Heart left ventricle (tissue), 16 donors: Measurements from ENCODE around the gene NXF1. TPM values are rescaled to one million over a fixed set of nuclear protein-coding genes. Genes with fewer than 3 reads are reported as not detected.
"Not testable (repeated sequence)": the region's sequence is repeated elsewhere in the genome, so short reads cannot be mapped to it uniquely, and the experiment has no call there.

Source experiments
- ATAC-seq, 4 donors: fragments of 200-7000 bp; cut with Tn5 transposase; one replicate each; pipeline ENCODE4 v1.9.1; 2020 to 2022; ENCODE audit warnings: moderate library complexity in 4 of 4, mild to moderate bottlenecking in 3 of 4, moderate number of reproducible peaks in 1 of 4
- DNase-seq, 5 donors: peaks; one replicate each; pipeline ENCODE4 v3.0.0-alpha.2; 2020
- H3K27ac ChIP-seq, 12 donors: fragments of 200-600 bp; sonication (generic) in 4 of 12; one replicate each; pipeline versions ENCODE4 v1.5.0 to v1.8.0; 2016 to 2022; ENCODE audit warnings: mild to moderate bottlenecking in 2 of 12
- H3K27me3 ChIP-seq, 9 donors: fragments of 200-600 bp; sonication (generic) in 2 of 9; one replicate each; pipeline versions ENCODE4 v1.5.1 to v1.8.0; 2016 to 2022; ENCODE audit warnings: mild to moderate bottlenecking in 3 of 9
- H3K36me3 ChIP-seq, 9 donors: fragments of 200-600 bp; sonication (generic) in 2 of 9; one replicate each; pipeline versions ENCODE4 v1.5.0 to v1.8.0; 2018 to 2022; ENCODE audit warnings: mild to moderate bottlenecking in 2 of 9
- H3K4me1 ChIP-seq, 12 donors: fragments of 200-600 bp; sonication (generic) in 4 of 12; one replicate each; pipeline versions ENCODE4 v1.5.0 to v1.8.0; 2016 to 2022; ENCODE audit warnings: mild to moderate bottlenecking in 3 of 12
- H3K4me3 ChIP-seq, 12 donors: fragments of 200-600 bp; sonication (generic) in 4 of 12; one replicate each; pipeline versions ENCODE4 v1.5.0 to v1.8.0; 2017 to 2022; ENCODE audit warnings: mild to moderate bottlenecking in 9 of 12, moderate library complexity in 4 of 12
- H3K9me3 ChIP-seq, 12 donors: fragments of 200-600 bp; sonication (generic) in 4 of 12; one replicate each; pipeline versions ENCODE4 v1.5.0 to v1.8.0; 2016 to 2022; ENCODE audit warnings: mild to moderate bottlenecking in 1 of 12
- POLR2A ChIP-seq, 2 donors: fragments of 450-650 bp; IDR thresholded peaks; one replicate each; pipeline ENCODE4 v1.6.1; 2017; ENCODE audit warnings: antibody characterized with exemption in 2 of 2, mild to moderate bottlenecking in 2 of 2, moderate library complexity in 2 of 2
- WGBS, 4 donors: extraction: QIAGEN DNeasy Blood & Tissue Kit in 2 of 4; methylation state at CpG; one replicate each; pipeline versions ENCODE4 v1.1.5 to v1.1.7; 2013 to 2018; 5-methylcytosine and 5-hydroxymethylcytosine counted together
- intact Hi-C, 10 donors: fragments of 100-400 bp; cut with DNase I; formaldehyde crosslinking; loops; one replicate each; pipeline versions ENCODE4 v1.11.1 to v1.14.2; 2022
- microRNA-seq, 4 donors: library from miRNA; unstranded; fragments of <30 nt; microRNA quantifications; one replicate each; pipeline versions ENCODE4 to v1.2.0, GENCODE V29; 2017 to 2020
- polyA plus RNA-seq, 2 donors: library from polyadenylated mRNA; stranded (reverse); fragments of 200-250 nt; gene quantifications; one replicate each; pipeline ENCODE4 v1.2.3, GENCODE V29; 2013
- total RNA-seq, 9 donors: library from RNA; depleted of rRNA in 2 of 9; stranded (reverse); fragments of >200 nt in 2 of 9; fragmentation: NEBNext Ultra II Directional in 3 of 9; extraction: Animal tissue kit (Norgen Biotek cat#: 25700) in 3 of 9; gene quantifications; one replicate each; pipeline versions ENCODE4 v1.1.0 to v1.2.4, GENCODE V29; 2016 to 2023
- TF ChIP-seq, protein P1 (sequence below), 12 donors: fragments of 200-600 bp; sonication (generic) in 4 of 12; IDR thresholded peaks; one replicate each; pipeline versions ENCODE4 v1.5.0 to v1.8.0; 2018 to 2022; ENCODE audit warnings: antibody characterized with exemption in 12 of 12, mild to moderate bottlenecking in 5 of 12
- donor health status: ischemic (EF 13 %, LVEDD 7.1; RV severe dilation, severe dysfunction).
- donor health status: healthy with polysubstance abuse.
- donor health status: DM: no; HTN: yes; CAD: no.
- donor health status: DM: no; HTN: no; CAD: no.
- donor health status: ischemic (EF 25% LVEDD 6.9; RV normal size, moderate dysfunction).
- donor health status: ischemic (EF 25% LVEDD 5.7; RV mildly dilated, moderate dysfunction).
- donor health status: healthy.
- donor health status: DM: yes; HTN: yes; CAD: no.
- donor health status: ischemic (EF 35%, LVEDD 5.7; RV mildly dilated, moderate dysfunction).
- donor health status: nonischemic (EF 11% LVEDD 7.7; RV severe dilation, severe dysfunction).
- donor health status: DM: yes; HTN: yes; CAD: no.
- donor health status: PGD.
- donor health status: ischemic (EF 29% LVEDD 5.4; RV normal size, mild dysfunction).
- donor health status: nonischemic (EF 23%, LVEDD 6.1; RV moderate dilation, normal function).

Gene NXF1
- total and polyA plus RNA-seq, 11 donors: 28.5 to 63.4 (median 36.4) TPM

DNA sequence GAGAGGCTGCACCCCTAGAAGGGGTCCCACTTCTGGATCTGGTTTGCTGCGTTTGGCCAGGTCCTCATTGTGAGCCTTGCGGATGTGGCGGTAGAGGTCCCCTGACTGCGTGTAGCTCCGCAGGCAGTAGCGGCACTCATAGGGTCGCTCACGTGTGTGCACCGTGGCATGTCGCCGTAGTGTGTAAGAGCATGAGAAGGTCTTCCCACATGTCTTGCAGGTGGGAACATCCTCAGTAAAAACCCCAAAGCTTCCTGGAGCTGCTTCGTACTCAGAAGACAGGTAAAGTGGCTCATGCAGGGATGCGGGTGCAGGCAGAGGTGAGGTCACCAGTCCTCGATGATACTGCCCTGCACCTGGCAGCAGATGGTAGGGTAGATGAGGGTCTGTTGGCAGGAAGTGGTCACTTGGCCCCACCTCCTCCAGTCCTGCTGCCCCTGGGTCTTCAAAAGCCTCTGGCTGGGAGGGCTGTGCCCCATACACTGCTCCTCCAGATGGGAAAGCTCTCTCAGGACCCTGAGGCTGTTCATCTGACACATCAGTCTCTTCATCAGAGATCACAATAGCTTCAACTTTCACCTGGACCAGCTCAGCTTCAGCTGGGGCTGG lies 53.0 kb downstream of the NXF1 start:
- no peak overlapping the region for H3K4me3 ChIP-seq
- ATAC-seq (no peak), DNase-seq (no peak)
- peaks cover 3 to 43% (median 16%) of the 10 kb centered on the region in 12 donors for H3K4me1 ChIP-seq
- H3K36me3 ChIP-seq: peaks cover 0 to 38% (median 23%) of the 10 kb centered on the region in 9 donors
- H3K27me3 ChIP-seq: no peaks in the 10 kb centered on the region
- peak overlapping the region in 1 of 12 donors; percentile 96 for H3K27ac ChIP-seq
- 92 to 98% (median 95%) methylated on average over 12 to 14 of the region's 14 CpGs for WGBS, 4 donors
- no peaks in the 10 kb centered on the region for H3K9me3 ChIP-seq
- TF ChIP-seq, protein P1, sequence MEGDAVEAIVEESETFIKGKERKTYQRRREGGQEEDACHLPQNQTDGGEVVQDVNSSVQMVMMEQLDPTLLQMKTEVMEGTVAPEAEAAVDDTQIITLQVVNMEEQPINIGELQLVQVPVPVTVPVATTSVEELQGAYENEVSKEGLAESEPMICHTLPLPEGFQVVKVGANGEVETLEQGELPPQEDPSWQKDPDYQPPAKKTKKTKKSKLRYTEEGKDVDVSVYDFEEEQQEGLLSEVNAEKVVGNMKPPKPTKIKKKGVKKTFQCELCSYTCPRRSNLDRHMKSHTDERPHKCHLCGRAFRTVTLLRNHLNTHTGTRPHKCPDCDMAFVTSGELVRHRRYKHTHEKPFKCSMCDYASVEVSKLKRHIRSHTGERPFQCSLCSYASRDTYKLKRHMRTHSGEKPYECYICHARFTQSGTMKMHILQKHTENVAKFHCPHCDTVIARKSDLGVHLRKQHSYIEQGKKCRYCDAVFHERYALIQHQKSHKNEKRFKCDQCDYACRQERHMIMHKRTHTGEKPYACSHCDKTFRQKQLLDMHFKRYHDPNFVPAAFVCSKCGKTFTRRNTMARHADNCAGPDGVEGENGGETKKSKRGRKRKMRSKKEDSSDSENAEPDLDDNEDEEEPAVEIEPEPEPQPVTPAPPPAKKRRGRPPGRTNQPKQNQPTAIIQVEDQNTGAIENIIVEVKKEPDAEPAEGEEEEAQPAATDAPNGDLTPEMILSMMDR (IDR thresholded peaks at IDR 0.05): no peak
- TF ChIP-seq POLR2A (IDR thresholded peaks at IDR 0.05): no peak
- intact Hi-C loops: no loop called here

DNA sequence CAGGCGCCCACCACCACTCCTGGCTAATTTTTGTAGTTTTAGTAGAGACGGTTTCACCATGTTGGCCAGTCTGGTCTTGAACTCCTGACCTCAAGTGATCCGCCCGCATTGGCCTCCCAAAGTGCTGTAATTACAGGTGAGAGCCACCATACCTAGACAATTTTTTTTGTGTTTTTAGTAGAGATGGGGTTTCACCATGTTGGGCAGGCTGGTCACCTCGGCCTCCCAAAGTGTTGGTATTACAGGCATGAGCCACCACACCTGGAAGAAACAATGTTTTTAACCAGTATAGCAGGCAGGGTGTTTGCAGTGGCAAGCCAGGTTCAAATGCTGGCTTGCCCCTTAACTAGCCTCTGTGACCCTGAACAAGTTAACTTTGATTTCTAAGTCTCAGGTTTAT lies 55.3 kb downstream of the NXF1 start:
- Histone ChIP-seq H3K4me1 (peaks cover 3 to 43% (median 16%) of the 10 kb centered on the region in 12 donors), H3K36me3 (peaks cover 0 to 38% (median 23%) of the 10 kb centered on the region in 9 donors)
- ATAC-seq, H3K9me3 ChIP-seq, DNase-seq, H3K27ac ChIP-seq, intact Hi-C loops, H3K27me3 ChIP-seq, H3K4me3 ChIP-seq: not testable (repeated sequence)
- WGBS, 4 donors: 95 to 97% (median 97%) methylated on average over 5 of the region's 5 CpGs

DNA sequence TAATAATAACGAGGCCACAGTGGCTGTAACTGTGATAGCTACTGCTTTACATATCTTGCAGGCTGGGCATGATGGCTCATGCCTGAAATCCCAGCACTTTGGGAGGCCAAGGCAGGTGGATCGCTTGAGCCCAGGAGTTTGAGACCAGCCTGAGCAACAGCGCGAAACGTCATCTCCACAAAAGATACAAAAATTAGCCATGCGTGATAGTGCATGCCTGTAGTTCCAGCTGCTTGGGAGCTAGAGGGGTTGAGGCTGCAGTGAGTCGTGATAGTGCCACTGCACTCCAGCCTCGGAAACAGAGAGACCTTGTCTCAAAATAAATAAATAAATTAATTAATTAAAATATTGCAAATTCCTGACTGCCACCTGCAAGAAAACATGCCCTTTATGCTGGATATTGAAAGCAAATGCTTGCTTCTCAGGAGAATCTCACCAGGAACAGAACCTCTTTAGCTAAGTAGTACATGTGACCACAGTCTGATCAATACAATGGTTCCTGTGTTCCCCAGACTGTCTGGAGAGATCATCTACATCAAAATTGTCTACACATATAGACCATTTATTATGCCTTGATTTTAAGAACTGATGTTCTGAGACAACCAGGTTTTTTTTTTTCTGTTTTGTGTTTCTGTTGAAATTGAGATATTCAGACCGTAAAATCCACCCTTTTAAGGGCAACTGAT lies 57.6 kb downstream of the NXF1 start:
- WGBS, 4 donors: 75 to 87% (median 78%) methylated on average over 9 of the region's 9 CpGs

More for the DNA sequence above, 57.6 kb downstream of the NXF1 start:
- intact Hi-C loops: no loop called here
- no peaks in the 10 kb centered on the region for H3K9me3 ChIP-seq
- H3K4me3 ChIP-seq: no peak overlapping the region
- DNase-seq (no peak), ATAC-seq (no peak)
- H3K27ac ChIP-seq: no peak overlapping the region
- peaks cover 0 to 36% (median 19%) of the 10 kb centered on the region in 9 donors for H3K36me3 ChIP-seq
- peaks cover 0 to 27% (median 4%) of the 10 kb centered on the region in 12 donors for H3K4me1 ChIP-seq
- TF ChIP-seq POLR2A (IDR thresholded peaks at IDR 0.05): no peak
- TF ChIP-seq, protein P1 (IDR thresholded peaks at IDR 0.05): no peak
- H3K27me3 ChIP-seq: no peaks in the 10 kb centered on the region

Small RNAs within 50 kb of the gene (microRNA-seq; reads per million reads assigned to microRNA genes)
- gene MIR6514 (0.77 to 4.3 (median 2.2) reads per million in 4 donors), gene MIR6748 (0 to 0.41 (median 0.10) reads per million in 4 donors)

Other genes starting within 250 kb of the NXF1 start
- gene EEF1G, start 231.5 kb downstream of the NXF1 start, total RNA-seq: 1,000 to 10,000 TPM in 3 of 9 donors, 100 to 1,000 TPM in 6; 799 to 1,135 (median 929) TPM
- gene EEF1G, start 231.5 kb downstream of the NXF1 start, polyA plus RNA-seq: 1,000 to 10,000 TPM in 1 of 2 donors, 100 to 1,000 TPM in 1; 549 to 1,190 TPM
- gene TUT1, start 213.9 kb downstream of the NXF1 start, total RNA-seq: 10 to 100 TPM in 7 of 9 donors, 1 to 10 TPM in 2; 6.3 to 16.3 (median 11.3) TPM
- 10 to 100 TPM in 1 of 2 donors, 1 to 10 TPM in 1; 8.5 to 12.2 TPM for gene TUT1, start 213.9 kb downstream of the NXF1 start, polyA plus RNA-seq
- 10 to 100 TPM; 24.1 to 55.3 (median 33.7) TPM for gene MTA2, start 203.6 kb downstream of the NXF1 start, total RNA-seq
- gene MTA2, start 203.6 kb downstream of the NXF1 start, polyA plus RNA-seq: 10 to 100 TPM; 18.4 to 40.3 TPM
- 10 to 100 TPM in 8 of 9 donors, 1 to 10 TPM in 1; 8.8 to 40.9 (median 16.2) TPM for gene EML3, start 192.7 kb downstream of the NXF1 start, total RNA-seq
- 10 to 100 TPM; 14.7 to 15.3 TPM for gene EML3, start 192.7 kb downstream of the NXF1 start, polyA plus RNA-seq
- 1 to 10 TPM; 1.5 to 5.8 (median 2.1) TPM for gene ROM1, start 192.2 kb downstream of the NXF1 start, total RNA-seq
- 1 to 10 TPM; 2.9 to 5.3 TPM for gene ROM1, start 192.2 kb downstream of the NXF1 start, polyA plus RNA-seq
- 10 to 100 TPM in 7 of 9 donors, 1 to 10 TPM in 2; 9.2 to 20.5 (median 12.3) TPM for gene B3GAT3, start 183.5 kb downstream of the NXF1 start, total RNA-seq
- 10 to 100 TPM; 19.1 to 38.1 TPM for gene B3GAT3, start 183.5 kb downstream of the NXF1 start, polyA plus RNA-seq
- 100 to 1,000 TPM in 4 of 9 donors, 10 to 100 TPM in 5; 64.4 to 182 (median 99.1) TPM for gene GANAB, start 158.8 kb downstream of the NXF1 start, total RNA-seq
- 100 to 1,000 TPM in 1 of 2 donors, 10 to 100 TPM in 1; 49.3 to 113 TPM for gene GANAB, start 158.8 kb downstream of the NXF1 start, polyA plus RNA-seq
- gene INTS5, start 152.1 kb downstream of the NXF1 start, total RNA-seq: 10 to 100 TPM in 7 of 9 donors, 1 to 10 TPM in 2; 9.1 to 23.2 (median 11.5) TPM
- 10 to 100 TPM in 1 of 2 donors, 1 to 10 TPM in 1; 3.3 to 15.5 TPM for gene INTS5, start 152.1 kb downstream of the NXF1 start, polyA plus RNA-seq
- 10 to 100 TPM; 24.0 to 56.2 (median 28.5) TPM for gene C11orf98, start 140.2 kb downstream of the NXF1 start, total RNA-seq
- gene C11orf98, start 140.2 kb downstream of the NXF1 start, polyA plus RNA-seq: 100 to 1,000 TPM in 1 of 2 donors, 10 to 100 TPM in 1; 75.1 to 191 TPM
- 1 to 10 TPM in 7 of 9 donors, under 1 TPM in 2; 0.38 to 8.7 (median 4.2) TPM for gene CSKMT, start 140.1 kb downstream of the NXF1 start, total RNA-seq
- 1 to 10 TPM; 4.4 to 6.6 TPM for gene CSKMT, start 140.1 kb downstream of the NXF1 start, polyA plus RNA-seq
- 1 to 10 TPM; 5.3 to 8.8 (median 5.9) TPM for gene UQCC3, start 133.8 kb downstream of the NXF1 start, total RNA-seq
- gene UQCC3, start 133.8 kb downstream of the NXF1 start, polyA plus RNA-seq: 10 to 100 TPM; 11.5 to 15.8 TPM
- 1 to 10 TPM; 1.8 to 6.3 (median 2.9) TPM for gene LBHD1, start 133.2 kb downstream of the NXF1 start, total RNA-seq
- 1 to 10 TPM; 1.4 to 1.8 TPM for gene LBHD1, start 133.2 kb downstream of the NXF1 start, polyA plus RNA-seq
- gene UBXN1, start 126.4 kb downstream of the NXF1 start, total RNA-seq: 100 to 1,000 TPM in 1 of 9 donors, 10 to 100 TPM in 8; 69.2 to 116 (median 83.1) TPM
- gene UBXN1, start 126.4 kb downstream of the NXF1 start, polyA plus RNA-seq: 100 to 1,000 TPM in 1 of 2 donors, 10 to 100 TPM in 1; 88.7 to 188 TPM
- 1 to 10 TPM in 8 of 9 donors, under 1 TPM in 1; 0.63 to 8.6 (median 2.7) TPM for gene LRRN4CL, start 115.9 kb downstream of the NXF1 start, total RNA-seq
- gene LRRN4CL, start 115.9 kb downstream of the NXF1 start, polyA plus RNA-seq: 1 to 10 TPM; 1.3 to 1.9 TPM
- 10 to 100 TPM; 13.3 to 30.1 (median 20.0) TPM for gene BSCL2, start 98.0 kb downstream of the NXF1 start, total RNA-seq
- gene BSCL2, start 98.0 kb downstream of the NXF1 start, polyA plus RNA-seq: 10 to 100 TPM; 23.1 to 39.4 TPM
- under 1 TPM in 4 of 9 donors, not detected in 5; 0.27 to 0.55 (median 0.32) TPM for gene GNG3, start 97.8 kb downstream of the NXF1 start, total RNA-seq
- gene GNG3, start 97.8 kb downstream of the NXF1 start, polyA plus RNA-seq: under 1 TPM in 1 of 2 donors, not detected in 1; 0.14 TPM
- 10 to 100 TPM in 8 of 9 donors, 1 to 10 TPM in 1; 9.6 to 39.5 (median 32.6) TPM for gene HNRNPUL2, start 78.0 kb downstream of the NXF1 start, total RNA-seq
- 10 to 100 TPM; 32.7 to 35.2 TPM for gene HNRNPUL2, start 78.0 kb downstream of the NXF1 start, polyA plus RNA-seq
- gene TTC9C, start 77.0 kb downstream of the NXF1 start, total RNA-seq: 10 to 100 TPM in 7 of 9 donors, 1 to 10 TPM in 2; 7.4 to 23.5 (median 12.1) TPM
- 10 to 100 TPM; 13.9 to 20.0 TPM for gene TTC9C, start 77.0 kb downstream of the NXF1 start, polyA plus RNA-seq
- 10 to 100 TPM in 4 of 9 donors, 1 to 10 TPM in 5; 6.9 to 16.6 (median 9.9) TPM for gene ZBTB3, start 51.3 kb downstream of the NXF1 start, total RNA-seq
- 1 to 10 TPM; 3.5 to 3.7 TPM for gene ZBTB3, start 51.3 kb downstream of the NXF1 start, polyA plus RNA-seq
- 10 to 100 TPM; 32.6 to 61.2 (median 43.8) TPM for gene POLR2G, start 43.9 kb downstream of the NXF1 start, total RNA-seq
- 100 to 1,000 TPM in 1 of 2 donors, 10 to 100 TPM in 1; 43.6 to 106 TPM for gene POLR2G, start 43.9 kb downstream of the NXF1 start, polyA plus RNA-seq
- gene TAF6L, start 34.0 kb downstream of the NXF1 start, total RNA-seq: 10 to 100 TPM in 3 of 9 donors, 1 to 10 TPM in 6; 7.1 to 19.5 (median 9.3) TPM
- gene TAF6L, start 34.0 kb downstream of the NXF1 start, polyA plus RNA-seq: 10 to 100 TPM; 12.7 to 12.9 TPM
- gene TMEM179B, start 18.0 kb downstream of the NXF1 start, total RNA-seq: 10 to 100 TPM; 14.7 to 46.0 (median 19.4) TPM
- gene TMEM179B, start 18.0 kb downstream of the NXF1 start, polyA plus RNA-seq: 10 to 100 TPM; 23.8 to 47.3 TPM
- 10 to 100 TPM; 19.0 to 52.3 (median 25.9) TPM for gene TMEM223, start 13.4 kb downstream of the NXF1 start, total RNA-seq
- 10 to 100 TPM; 26.3 to 55.6 TPM for gene TMEM223, start 13.4 kb downstream of the NXF1 start, polyA plus RNA-seq
- 10 to 100 TPM; 16.2 to 26.8 (median 18.9) TPM for gene STX5, start 26.6 kb upstream of the NXF1 start, total RNA-seq
- 10 to 100 TPM in 1 of 2 donors, 1 to 10 TPM in 1; 8.6 to 36.1 TPM for gene STX5, start 26.6 kb upstream of the NXF1 start, polyA plus RNA-seq
- gene TEX54, start 27.4 kb upstream of the NXF1 start, total RNA-seq: not detected
- not detected for gene TEX54, start 27.4 kb upstream of the NXF1 start, polyA plus RNA-seq
- gene WDR74, start 34.1 kb upstream of the NXF1 start, total RNA-seq: 10 to 100 TPM; 19.2 to 36.6 (median 24.8) TPM
- 10 to 100 TPM; 28.7 to 70.6 TPM for gene WDR74, start 34.1 kb upstream of the NXF1 start, polyA plus RNA-seq
- gene SLC3A2, start 75.5 kb upstream of the NXF1 start, total RNA-seq: 10 to 100 TPM; 26.6 to 76.0 (median 59.1) TPM
- 100 to 1,000 TPM in 1 of 2 donors, 10 to 100 TPM in 1; 27.1 to 103 TPM for gene SLC3A2, start 75.5 kb upstream of the NXF1 start, polyA plus RNA-seq
- under 1 TPM in 2 of 9 donors, not detected in 7; 0.08 to 0.31 TPM for gene CHRM1, start 115.9 kb upstream of the NXF1 start, total RNA-seq
- not detected for gene CHRM1, start 115.9 kb upstream of the NXF1 start, polyA plus RNA-seq
- gene SLC22A6, start 179.5 kb upstream of the NXF1 start, total RNA-seq: not detected
- not detected for gene SLC22A6, start 179.5 kb upstream of the NXF1 start, polyA plus RNA-seq
- gene SLC22A8, start 210.4 kb upstream of the NXF1 start, total RNA-seq: not detected
- gene SLC22A8, start 210.4 kb upstream of the NXF1 start, polyA plus RNA-seq: not detected